T-helper 1 cell (primary cell): ENCODE results near the gene SLC26A9.
A peak's percentile ranks its signal among the peaks of the same experiment; 100 is the strongest.
"Not testable (repeated sequence)": the region's sequence is repeated elsewhere in the genome, so short reads cannot be mapped to it uniquely, and the experiment has no call there.

Experiments
- DNase-seq, 5 donors: peaks; one replicate each; pipeline ENCODE4 v3.0.0-alpha.2; 2012 to 2020

The SLC26A9 gene

DNA sequence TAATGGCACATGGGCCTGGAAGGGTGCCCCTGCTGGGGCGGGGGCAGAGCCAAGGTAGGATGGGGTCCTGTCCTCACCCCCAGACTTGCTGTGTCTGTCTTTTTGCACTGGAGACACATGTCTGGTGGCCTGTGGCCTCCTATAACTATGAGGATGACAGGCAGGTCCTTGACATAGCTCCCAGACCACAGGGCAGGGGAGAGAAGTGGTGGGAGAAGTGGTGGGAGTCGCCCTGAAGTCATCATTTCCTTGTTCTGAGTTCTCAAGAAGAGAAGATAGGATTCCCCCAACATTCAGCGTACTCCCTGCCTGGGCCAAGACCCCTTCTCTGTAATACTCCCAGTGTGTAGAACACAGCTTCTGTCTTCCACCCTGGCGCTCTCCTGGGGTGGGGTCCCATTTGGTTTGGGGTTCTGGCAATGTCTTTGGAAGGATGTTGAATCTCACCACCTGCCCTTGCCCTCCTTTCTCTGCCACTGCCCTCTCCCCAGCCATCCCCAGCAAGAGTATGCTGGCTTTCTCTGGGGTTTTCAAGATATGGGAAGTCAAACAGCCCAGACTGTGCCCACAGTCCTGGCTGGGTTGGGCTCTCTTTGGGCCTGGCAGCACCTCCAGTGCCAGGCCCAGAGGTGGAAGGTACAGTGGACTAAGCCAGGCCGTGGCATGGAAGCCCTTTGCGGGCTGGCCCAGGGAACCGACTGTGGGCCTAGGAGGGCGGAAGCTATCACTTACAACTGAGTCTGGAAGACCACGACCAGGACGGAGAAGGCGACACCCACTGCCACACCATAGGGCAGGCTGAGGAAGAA, 19.4 kb downstream of the SLC26A9 start:
- DNase-seq, result no peak

DNA sequence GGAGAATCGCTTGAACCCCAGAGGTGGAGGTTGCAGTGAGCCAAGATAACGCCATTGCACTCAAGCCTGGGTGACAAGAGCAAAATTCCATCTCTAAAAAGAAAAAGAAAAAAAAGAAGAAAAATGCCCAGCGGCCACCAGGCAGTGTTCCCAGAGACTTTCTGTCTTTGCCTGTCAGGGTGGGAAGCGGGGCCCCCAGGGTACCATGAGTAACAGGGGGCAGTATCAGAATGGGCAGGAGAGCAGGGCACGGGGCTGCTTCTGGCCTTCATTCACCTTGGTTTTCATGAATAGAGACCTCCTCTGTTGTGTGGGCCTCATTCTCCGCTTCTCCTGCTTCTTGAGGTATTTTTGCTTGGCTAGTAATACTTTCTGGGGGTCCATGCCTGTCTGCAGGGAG, 20.4 kb downstream of the SLC26A9 start:
- DNase-seq, result no peak

DNA sequence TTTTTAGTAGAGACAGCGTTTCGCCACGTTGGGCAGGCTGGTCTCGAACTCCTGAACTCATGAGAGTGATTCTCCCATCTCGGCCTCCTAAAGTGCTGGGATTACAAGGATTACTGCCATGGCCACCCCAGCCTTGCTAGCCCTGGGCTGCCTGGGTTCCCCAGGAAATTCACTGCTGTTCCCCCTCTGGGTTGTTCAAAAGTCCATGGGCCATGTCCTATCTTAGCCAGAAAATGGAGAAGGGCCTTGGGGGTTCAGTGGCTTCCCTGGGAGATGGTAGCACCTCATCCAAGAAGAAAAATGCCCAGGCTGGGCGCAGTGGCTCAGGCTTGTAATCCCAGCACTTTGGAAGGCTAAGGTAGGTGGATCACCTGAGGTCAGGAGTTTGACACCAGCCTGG, 20.9 kb downstream of the SLC26A9 start:
- no peak for DNase-seq

DNA sequence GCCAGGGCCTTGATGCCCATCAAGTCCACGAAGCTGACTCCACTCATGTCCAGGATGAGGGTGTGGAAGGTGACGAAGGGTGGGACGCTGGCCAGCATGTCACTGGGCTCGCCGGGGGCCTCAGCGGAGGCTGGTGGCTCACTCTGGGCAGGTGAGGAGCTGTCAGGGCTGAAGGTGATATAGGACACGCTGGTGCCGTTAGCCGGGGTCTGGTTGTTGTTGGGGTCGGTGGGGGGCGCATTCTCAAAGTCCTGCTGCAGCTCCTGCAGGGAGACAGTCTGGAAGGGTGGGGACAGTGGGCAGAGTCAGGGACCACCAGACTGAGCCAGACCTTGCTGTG, 21.7 kb downstream of the SLC26A9 start:
- no peak for DNase-seq

DNA sequence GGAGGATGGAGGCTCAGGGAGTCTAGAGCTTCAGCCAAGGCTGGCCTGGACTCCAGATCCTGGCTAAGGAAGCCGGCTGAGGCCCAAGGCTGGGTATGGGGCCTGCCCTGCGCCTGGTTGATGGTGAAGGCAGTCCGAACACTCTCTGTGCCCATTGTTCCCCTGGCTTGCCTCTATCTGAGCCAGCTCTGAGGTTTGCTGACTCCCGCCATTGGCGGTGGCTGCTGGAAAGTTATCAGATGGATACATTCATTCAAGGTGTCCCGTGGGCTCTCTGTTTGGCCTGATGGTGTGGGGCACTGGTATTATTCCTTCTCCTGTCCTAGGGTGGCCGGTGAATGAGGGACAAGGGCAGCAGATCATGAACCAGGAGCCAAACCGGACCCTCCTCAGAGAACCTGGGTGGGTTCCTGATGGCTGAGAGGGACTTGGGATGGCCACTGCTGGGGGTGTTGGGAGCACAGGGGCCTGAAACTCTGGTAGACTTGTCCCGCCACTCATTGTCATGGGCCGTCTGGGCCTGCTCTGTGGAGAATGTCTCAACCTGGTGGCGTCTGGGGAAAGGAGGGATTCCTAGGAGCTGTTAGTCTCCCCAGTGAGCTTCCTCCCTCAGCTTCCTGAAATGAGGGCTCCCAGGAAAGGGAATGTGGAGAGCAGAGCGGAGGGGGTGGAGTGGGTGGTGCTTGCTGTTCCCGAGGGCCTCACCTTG, 22.2 kb downstream of the SLC26A9 start:
- DNase-seq, result no peak

DNA sequence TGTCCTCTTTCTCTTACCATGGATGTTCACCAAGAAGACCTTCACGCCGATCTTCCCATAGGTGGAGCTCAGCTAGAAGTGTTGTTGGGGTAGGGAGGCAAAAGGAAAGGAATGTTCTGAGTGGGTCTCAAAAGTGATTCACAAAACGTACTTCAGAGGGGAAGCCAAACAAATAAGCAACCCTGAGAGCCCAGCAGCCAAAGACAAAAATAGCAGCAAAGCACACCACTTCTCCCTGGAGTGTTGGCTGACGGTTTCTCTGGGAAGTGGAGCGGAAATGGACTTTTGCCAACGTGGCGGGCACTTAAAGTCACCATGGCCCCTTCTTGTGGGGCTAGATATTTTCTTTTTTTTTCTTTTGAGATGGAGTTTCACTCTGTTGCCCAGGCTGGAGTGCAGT, 23.1 kb downstream of the SLC26A9 start:
- DNase-seq, result no peak

DNA sequence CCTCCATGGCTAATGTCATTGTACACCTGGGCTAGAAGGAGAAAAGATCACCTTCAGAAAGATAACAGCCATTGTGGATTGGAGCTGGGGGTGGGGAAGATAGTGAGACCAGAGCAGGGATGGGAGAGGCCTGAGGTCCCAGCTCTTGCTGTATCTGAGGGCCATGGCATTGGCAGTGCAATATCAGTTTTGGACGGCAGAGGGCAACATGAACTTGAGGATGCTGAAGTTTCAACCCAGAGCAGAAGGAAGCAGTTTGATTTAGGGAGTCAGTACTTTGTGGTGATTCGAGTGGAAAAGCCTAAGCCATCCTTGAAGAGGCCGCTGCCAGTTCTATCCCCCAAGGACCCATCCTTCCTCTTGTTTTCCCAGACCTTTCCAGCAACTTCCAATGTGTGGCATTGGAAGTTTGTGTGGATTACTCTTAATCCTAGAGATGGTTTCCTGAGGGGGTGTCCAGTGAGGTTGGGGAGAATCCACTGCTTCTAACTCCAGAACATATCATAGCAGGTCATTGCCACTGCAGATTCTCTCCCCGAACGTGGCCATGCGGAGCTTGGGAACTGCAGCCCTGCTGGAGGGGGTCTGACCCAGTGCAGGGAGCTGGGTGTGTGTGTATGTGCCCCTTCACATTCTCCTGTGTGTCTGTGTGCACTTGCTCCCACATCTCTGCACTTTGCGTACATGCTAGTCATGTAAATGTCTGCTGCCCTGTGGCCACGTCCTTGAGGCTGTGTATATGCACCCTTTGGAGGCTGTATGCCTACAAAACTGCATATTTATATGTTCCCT, 24.1 kb downstream of the SLC26A9 start:
- DNase-seq, result peak in 4 of 5 donors; percentile 17 to 63 (median 45)

DNA sequence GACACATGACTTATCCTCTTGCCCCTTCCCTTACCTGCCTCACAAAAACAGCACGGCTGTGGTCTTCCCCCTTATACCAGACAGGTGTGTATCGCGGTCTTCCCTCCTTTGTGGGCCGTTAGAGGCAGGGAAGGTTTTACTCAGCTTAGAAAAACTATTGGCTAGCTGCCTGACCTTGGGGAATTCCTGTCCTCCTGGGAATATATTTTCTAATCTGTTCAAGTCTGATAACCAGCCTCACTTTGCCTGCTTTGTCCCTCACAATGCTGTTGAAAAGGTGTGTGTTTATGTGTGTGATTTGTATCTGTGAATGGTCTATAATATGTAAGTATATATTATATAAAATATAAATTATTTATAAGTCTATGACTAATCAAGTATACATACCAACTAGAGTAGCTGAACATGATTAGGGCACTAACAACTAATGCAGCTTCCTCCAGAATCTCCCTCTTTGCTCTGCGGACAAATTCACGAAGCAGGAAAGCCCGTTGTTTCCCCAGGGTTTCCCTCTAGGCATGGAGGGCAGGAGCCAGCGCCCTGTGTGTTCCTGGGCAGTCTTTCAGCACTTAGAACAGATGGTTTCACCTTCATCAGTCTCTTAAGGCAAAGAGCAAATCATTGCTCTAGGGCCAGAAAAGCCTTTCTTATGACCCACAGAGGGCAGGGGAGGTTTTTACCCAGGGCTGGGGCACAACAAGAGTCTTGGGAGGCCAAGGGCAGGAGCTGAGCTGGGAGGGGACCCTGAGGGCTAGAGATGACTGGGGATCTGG, 25.6 kb downstream of the SLC26A9 start:
- no peak for DNase-seq

DNA sequence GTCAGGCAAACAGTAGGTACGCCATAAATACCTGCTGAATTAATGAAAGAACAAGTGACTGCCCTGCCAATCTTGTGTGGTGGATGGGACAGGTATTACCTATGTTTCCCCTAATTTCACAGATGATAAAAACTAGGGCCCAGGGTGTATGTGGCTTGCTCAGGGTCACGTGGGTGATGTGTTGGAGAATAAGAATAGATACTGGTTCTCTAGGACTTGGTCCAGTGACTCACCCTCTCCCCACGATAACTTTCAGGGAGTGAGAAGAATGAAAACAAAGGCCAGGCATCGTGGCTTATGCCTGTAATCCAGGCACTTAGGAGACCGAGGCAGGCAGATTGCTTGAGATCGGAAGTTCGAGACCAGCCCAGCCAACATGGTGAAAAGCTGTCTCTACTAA, 26.7 kb downstream of the SLC26A9 start:
- DNase-seq, result no peak

DNA sequence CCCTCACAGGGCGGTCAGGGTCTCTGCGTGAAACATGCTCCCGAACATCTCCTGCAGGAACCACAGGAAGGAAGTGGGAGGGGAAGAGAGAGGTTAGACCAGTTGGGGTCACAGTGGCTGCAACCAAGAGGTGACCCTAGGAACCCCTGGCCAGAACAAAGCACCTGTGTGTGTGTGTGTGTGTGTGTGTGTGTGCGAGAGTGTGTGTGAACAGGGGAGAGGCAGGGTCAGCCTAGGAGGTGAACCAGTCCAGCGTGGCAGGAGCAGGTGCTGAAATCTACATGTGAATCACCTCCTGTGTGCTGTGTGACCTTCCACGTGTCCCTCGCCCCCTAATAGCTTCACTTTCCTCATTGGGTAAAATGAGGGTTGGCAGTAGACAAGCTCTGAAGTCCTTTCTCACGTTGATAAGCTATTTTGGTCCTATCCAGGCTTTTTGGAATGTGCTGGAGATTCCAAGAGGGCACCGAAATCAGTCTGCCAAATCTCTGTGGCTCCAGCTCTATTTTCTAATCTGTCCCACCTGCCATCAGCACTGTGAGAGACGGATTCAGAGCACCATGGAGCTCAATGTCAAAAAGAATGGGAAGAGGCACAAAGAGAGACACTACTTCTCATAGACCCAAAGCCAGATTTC, 27.8 kb downstream of the SLC26A9 start:
- DNase-seq, result no peak

DNA sequence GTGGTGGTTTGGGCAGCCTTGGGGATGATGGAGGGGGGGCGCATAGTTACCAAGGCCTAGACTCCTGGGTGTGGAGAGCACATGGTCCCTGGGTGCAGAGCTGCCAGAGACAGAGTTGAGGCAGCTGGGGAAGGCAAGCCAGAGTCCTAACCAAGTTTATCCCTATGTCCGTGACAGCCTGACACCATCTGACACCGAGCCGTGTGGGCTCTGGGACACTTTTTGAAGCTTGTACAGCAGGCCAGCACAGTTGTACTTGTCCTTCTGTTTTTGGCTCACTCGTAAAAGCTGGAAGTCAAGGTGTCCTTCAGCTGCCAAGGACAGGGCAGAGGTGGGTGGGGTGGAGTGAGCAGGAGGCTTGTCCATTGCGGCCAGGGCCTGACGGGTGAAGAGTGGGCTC, 28.5 kb downstream of the SLC26A9 start:
- no peak for DNase-seq

DNA sequence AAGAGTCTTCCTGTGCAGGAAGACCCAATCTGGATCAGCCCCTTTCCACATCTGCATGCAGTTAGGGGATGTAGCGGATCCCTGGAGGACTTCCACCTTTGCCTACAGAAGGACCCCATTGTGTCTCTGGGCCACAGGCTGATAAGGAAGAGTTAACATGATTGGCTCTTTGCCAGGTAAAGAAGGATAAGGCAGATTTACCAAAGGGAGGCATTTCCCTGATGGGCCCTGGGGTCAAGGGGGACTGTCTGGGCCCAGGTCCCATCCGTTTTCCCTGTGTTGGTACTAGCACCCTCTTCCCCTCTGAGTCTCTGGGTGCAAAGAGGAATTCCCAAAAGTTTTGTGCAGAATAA, 29.1 kb downstream of the SLC26A9 start:
- no peak for DNase-seq

DNA sequence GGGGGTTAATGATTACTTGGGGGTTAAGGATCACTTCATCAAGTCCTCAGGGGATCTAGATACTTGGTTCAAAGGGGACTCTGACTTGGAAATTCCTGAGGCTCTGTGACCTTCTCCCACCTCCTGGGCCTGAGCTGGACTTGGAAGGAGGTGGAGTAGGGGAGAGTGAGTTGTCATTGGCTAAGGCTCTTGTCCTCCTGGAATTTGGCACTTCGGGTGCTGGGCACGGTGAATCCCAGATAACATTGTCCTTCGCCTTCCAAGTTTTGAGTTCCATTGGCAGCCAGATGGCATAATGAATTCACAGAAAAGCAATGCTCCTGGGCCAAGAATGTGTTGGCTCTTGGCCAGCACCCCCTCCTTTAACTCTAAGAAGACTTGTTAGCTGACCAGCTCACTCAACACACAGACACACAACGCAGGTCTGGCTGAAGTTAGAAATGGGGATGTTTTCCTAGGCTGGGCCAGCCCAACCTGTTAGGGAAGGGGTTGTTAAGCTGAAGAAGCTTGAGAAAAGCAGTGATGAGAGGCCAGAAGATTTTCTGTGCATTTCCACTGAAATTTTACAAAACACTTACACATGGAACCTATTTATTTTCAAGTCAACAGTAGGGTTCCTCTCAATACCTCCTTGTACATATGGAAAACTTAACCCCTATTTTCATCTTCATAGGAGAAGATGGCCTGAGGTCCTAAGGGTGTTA, 29.7 kb downstream of the SLC26A9 start:
- DNase-seq, result no peak

DNA sequence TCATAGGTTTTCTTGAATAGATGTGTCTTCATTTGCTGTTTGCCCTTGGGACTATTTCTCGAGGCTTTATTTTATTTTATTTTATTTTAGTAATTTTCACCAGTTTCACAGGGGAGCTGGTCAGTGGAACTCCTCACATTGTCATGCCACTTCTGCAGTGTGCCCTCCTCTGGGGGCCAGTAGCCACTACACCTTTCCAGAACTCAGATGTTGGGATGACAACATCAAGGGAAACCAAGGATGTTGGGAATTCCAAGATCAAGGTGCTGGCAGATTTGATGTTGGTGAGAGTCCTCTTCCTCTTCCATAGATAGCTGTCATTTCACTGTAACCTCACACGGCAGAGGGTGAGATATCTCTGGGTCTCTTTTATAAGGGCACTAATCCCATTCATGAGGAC, 35.5 kb downstream of the SLC26A9 start:
- DNase-seq, result no peak

DNA sequence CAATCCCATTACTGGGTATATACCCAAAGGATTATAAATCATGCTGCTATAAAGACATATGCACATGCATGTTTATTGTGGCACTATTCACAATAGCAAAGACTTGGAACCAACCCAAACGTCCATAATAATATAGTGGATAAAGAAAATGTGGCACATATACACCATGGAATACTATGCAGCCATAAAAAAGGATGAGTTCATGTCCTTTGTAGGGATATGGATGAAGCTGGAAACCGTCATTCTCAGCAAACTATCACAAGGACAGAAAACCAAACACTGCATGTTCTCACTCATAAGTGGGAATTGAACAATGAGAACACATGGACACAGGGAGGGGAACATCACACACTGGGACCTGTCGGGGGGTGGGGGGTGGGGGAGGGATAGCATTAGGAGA, 38.2 kb downstream of the SLC26A9 start:
- DNase-seq, result not testable (repeated sequence)

DNA sequence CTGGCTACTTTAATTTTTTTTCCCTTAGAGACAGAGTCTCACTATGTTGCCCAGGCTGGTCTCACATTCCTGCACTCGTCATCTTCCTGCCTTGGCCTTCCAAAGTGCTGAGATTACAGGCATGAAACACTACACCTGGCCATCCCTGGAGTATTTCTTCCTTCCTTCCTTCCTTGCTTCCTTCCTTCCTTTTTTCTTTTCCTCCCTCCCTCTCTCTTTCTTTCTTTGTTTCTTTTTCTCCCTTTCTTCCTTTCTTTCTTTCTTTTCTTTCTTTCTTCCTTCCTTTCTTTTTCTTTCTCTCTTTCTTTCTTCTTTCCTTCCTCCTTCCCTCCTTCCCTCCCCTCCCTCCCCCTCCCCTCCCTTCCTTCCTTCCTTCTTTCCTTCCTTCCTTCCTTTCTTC, 46.9 kb downstream of the SLC26A9 start:
- DNase-seq, result no peak

DNA sequence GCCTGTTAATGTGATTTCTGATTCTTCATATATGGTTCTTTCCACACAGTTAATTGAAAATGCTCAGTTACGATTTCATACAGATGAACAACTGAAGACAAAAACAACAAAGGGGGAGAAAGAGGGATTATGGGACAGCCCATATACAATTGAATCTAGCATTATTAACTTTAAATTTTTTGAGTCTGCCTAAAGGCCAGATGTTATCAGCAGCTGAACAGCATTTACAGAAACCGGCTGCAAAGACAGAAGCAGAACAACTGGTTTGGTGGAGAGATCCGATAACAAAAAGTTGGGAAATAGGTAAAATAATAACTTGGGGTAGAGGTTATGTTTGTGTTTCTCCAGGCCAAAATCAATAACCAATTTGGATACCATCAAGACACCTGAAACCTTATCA, 49.1 kb downstream of the SLC26A9 start:
- DNase-seq, result not testable (repeated sequence)

DNA sequence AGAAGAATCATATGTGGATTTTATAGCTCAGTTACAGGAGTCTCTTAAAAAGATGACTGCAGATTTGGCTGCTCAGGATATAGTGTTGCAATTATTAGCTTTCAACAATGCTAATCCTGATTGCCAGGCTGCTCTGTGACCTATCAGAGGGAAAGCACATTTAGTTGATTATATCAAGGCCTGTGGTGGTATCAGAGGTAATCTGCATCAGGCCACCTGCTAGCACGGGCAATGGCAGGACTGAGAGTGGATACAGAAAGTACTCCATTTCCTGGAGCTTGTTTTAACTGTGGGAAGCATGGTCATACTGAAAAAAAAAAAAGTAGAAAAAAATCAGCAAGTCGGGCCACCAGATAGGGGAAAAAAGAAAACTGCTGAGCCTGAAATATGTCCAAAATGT, 51.1 kb downstream of the SLC26A9 start:
- not testable (repeated sequence) for DNase-seq

DNA sequence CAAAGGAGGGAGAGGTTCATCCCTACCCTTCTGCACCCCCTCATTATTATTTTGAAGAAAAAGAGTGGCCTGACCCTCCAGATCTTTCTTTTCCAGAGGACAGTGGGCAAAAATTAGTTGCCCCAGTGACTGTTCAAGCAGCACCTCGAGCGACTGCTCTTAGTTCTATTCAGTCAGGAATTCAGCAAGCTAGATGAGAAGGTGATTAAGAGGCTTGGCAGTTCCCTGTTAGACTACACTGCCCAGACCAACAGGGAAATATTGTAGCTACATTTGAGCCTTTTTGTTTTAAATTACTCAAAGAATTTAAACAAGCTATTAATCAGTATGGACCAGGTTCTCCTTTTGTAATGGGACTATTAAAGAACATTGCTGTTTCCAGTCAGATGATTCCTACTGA, 51.8 kb downstream of the SLC26A9 start:
- DNase-seq, result not testable (repeated sequence)

DNA sequence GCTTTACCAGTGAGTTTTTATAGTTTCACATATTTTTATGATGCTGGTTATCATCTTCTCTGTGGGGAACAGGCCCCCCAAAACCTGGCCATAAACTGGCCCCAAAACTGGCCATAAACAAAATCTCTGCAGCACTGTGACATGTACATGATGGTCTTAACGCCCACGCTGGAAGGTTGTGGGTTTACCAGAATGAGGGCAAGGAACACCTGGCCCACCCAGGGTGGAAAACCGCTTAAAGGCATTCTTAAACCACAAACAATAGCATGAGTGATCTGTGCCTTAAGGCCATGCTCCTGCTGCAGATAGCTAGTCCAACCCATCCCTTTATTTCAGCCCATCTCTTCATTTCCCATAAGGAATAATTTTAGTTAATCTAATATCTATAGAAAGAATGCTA, 52.6 kb downstream of the SLC26A9 start:
- not testable (repeated sequence) for DNase-seq

DNA sequence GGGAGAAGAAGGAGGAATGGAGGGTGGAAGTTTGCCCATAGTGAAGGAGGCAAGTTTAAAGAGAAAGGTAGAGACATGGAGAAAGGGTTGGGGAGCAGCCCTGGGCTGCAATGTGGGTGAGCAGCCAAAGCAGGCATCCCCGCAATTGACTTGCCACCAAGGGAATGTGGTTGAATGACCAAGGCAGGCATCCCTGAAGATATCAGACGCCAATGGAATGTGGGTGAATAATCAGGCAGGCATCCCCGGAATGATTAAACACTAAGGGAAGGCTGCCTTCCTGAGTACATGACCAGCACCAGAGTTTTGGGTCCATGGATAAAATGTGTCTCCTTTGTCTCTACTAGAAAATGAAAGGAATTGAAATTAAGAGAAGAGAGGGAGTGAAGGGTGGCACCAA, 53.5 kb downstream of the SLC26A9 start:
- DNase-seq, result not testable (repeated sequence)

DNA sequence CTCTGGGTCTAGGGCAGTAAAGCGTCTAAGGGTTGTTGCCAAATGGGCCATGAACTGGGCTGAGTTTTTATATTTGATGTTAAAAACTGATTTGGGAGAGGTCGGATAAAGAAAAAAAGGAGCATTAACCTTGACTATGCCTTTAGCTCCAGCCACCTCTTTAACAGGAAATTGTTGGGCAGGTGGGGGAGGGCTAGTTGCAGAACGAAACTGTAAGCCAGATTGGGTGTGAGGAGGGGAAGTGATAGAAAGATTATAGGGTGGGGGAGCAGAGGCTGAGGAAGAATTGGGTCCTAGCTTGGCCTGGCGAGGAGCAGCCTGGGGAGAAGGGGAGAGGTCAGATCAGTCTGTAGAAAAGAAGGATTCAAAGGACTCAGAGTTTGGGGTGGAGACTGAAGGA, 54.2 kb downstream of the SLC26A9 start:
- peak in 1 of 5 donors; percentile 4 for DNase-seq
